ENCODE results near the gene FYTTD1.

FYTTD1 gene

GRCh38 chr3:197804511-197804910 lies 54.8 kb downstream of the FYTTD1 start:
- no peaks in the 10 kb centered on the region for H3K27me3 ChIP-seq (ENCODE audit: insufficient read depth, low read depth, severe bottlenecking)
- no peak for DNase-seq

GRCh38 chr3:197807969-197808587 lies 58.4 kb downstream of the FYTTD1 start:
- no peak for DNase-seq
- H3K9me3 ChIP-seq (ENCODE audit: severe bottlenecking): no peaks in the 10 kb centered on the region
- no peak overlapping the region for H3K27ac ChIP-seq
- H3K4me3 ChIP-seq (ENCODE audit: low read depth, low read length): no peak overlapping the region
- no peaks in the 10 kb centered on the region for H3K27me3 ChIP-seq (ENCODE audit: insufficient read depth, low read depth, severe bottlenecking)
- no peak for TF ChIP-seq CTCF (IDR thresholded peaks at IDR 0.05; ENCODE audit: low read depth, low read length)
- no peaks in the 10 kb centered on the region for H3K36me3 ChIP-seq

More at GRCh38 chr3:197804511-197804910, 54.8 kb downstream of the FYTTD1 start:
- Histone ChIP-seq H3K36me3 (no peaks in the 10 kb centered on the region), H3K27ac (no peak overlapping the region), H3K9me3 (ENCODE audit: severe bottlenecking) (no peaks in the 10 kb centered on the region), H3K4me3 (ENCODE audit: low read depth, low read length) (no peak overlapping the region)
- TF ChIP-seq CTCF (IDR thresholded peaks at IDR 0.05; ENCODE audit: low read depth, low read length): no peak

- no peak for TF ChIP-seq CTCF (IDR thresholded peaks at IDR 0.05; ENCODE audit: low read depth, low read length)
- Histone ChIP-seq H3K27me3 (ENCODE audit: insufficient read depth, low read depth, severe bottlenecking) (no peaks in the 10 kb centered on the region), H3K9me3 (ENCODE audit: severe bottlenecking) (no peaks in the 10 kb centered on the region), H3K27ac (no peak overlapping the region), H3K36me3 (no peaks in the 10 kb centered on the region), H3K4me3 (ENCODE audit: low read depth, low read length) (no peak overlapping the region)
- DNase-seq: no peak
Observed at GRCh38 chr3:197809356-197810020, 59.8 kb downstream of the FYTTD1 start.

DNA sequence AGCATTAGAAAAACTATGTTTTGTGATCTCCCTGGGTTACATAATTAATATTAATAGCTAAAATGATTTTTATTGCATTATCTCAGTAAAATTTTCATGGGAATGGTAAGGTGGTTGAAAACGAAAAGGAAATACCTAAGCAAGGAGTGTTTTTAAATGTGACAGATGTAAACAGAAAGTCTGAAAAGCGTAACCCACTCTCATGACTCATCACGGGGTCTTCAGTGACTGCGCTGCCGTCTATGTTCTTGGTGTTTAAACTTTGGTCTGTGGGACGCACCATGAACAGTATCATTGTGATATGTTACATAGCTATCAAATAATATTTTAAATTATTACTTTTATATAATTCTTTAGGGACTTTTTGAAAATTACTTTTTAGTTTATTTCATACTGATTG lies 61.2 kb downstream of the FYTTD1 start:
- Histone ChIP-seq H3K4me3 (ENCODE audit: low read depth, low read length) (no peak overlapping the region), H3K9me3 (ENCODE audit: severe bottlenecking) (no peaks in the 10 kb centered on the region), H3K27me3 (ENCODE audit: insufficient read depth, low read depth, severe bottlenecking) (no peaks in the 10 kb centered on the region), H3K36me3 (no peaks in the 10 kb centered on the region), H3K27ac (no peak overlapping the region)
- no peak for DNase-seq
- TF ChIP-seq CTCF (IDR thresholded peaks at IDR 0.05; ENCODE audit: low read depth, low read length): no peak

- no peaks in the 10 kb centered on the region for H3K27me3 ChIP-seq (ENCODE audit: insufficient read depth, low read depth, severe bottlenecking)
- no peaks in the 10 kb centered on the region for H3K36me3 ChIP-seq
- H3K4me3 ChIP-seq (ENCODE audit: low read depth, low read length): no peak overlapping the region
- H3K9me3 ChIP-seq (ENCODE audit: severe bottlenecking): no peaks in the 10 kb centered on the region
- no peak for TF ChIP-seq CTCF (IDR thresholded peaks at IDR 0.05; ENCODE audit: low read depth, low read length)
- no peak overlapping the region for H3K27ac ChIP-seq
- no peak for DNase-seq
Observed at GRCh38 chr3:197811343-197811742, 61.7 kb downstream of the FYTTD1 start.
